ENCODE measurements around the gene CFAP119. TPM values are rescaled to one million over a fixed set of nuclear protein-coding genes. Genes with fewer than 3 reads are reported as not detected.
A peak's percentile ranks its signal among the peaks of the same experiment; 100 is the strongest.

The CFAP119 gene
- total and polyA plus RNA-seq, 9 of the 15 experiments (the other 6 are each of a cell fraction or from before 2014, with no cell fraction given) = 5.5 to 33.7 (median 9.6) TPM

DNA sequence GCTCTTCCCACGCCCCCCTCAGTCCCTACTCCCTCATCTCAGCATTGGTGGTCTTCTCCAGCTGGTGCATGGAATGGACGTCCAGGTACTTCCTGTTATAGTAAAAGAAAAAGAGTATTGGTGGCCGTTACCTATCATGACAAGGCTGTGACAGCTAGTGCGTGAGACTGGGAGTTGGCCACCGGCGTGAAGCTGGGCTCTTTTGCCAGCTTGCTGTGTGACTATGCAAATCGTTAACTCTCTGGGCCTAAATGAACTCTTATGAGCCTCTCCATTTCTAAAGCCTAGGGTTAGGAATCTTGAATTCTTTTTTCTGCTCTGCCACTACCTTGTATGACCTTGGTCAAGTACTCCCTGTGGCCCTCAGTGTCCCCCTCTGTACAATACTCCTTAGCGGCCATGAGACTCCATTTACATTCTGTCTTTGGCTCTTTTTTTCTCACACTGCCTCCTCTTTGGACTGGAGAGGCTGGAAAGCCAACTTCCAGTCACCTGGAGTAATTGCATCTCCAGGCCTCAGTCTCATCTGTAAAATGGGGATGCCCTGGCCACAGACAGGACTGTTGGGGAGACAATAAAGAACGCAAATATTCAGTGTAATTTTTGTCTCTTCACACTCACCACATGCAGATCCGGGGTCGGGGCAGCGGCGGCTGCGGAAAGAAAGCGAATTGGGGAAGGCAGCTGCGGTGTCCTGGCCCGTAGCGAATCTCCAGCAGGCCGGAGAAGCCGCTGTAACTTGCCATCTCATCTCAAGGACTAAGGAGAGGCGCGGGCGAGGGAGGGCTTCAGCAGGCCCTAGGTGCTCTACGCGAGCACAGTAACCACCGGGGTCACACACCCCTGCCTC is 1.1 kb downstream of the CFAP119 start (continued):
- TF ChIP-seq ZNF253 (CRISPR knock-in tag; conservative IDR thresholded peaks at IDR 0.05) (no peak), ESRRA (IDR thresholded peaks at IDR 0.05; ENCODE audit: borderline replicate concordance, low read depth) (peak; percentile 37), ZBTB43 (CRISPR knock-in tag; IDR thresholded peaks at IDR 0.05) (no peak), ZNF77 (CRISPR knock-in tag; IDR thresholded peaks at IDR 0.05) (no peak), FOXM1 (IDR thresholded peaks at IDR 0.05; ENCODE audit: low read depth) (no peak), FOXM1 (CRISPR knock-in tag; IDR thresholded peaks at IDR 0.05; ENCODE audit: low read depth) (no peak), MNT (conservative IDR thresholded peaks at IDR 0.05) (no peak), BHLHE40 (IDR thresholded peaks at IDR 0.05; ENCODE audit: low read length) (no peak), ZSCAN29 (IDR thresholded peaks at IDR 0.05) (0 out of 2 replicates have a peak, but pooled peaks have one; percentile 45), BCOR (IDR thresholded peaks at IDR 0.05) (peak; percentile 80), ZNF232 (CRISPR knock-in tag; IDR thresholded peaks at IDR 0.05) (no peak), HMGN3 (IDR thresholded peaks at IDR 0.05; ENCODE audit: borderline replicate concordance, extremely low read depth, insufficient read length, low read depth, low read length) (no peak), HSF4 (CRISPR knock-in tag; IDR thresholded peaks at IDR 0.05; ENCODE audit: borderline replicate concordance) (no peak), MYBL2 (IDR thresholded peaks at IDR 0.05; ENCODE audit: low read depth) (no peak), MYBL2 (CRISPR knock-in tag; IDR thresholded peaks at IDR 0.05; ENCODE audit: borderline replicate concordance) (0 out of 2 replicates have a peak, but pooled peaks have one; percentile 14), RBBP5 (IDR thresholded peaks at IDR 0.05; ENCODE audit: borderline replicate concordance, insufficient read depth, low read length, poor library complexity, severe bottlenecking) (no peak)
- TF ChIP-seq, protein P1, sequence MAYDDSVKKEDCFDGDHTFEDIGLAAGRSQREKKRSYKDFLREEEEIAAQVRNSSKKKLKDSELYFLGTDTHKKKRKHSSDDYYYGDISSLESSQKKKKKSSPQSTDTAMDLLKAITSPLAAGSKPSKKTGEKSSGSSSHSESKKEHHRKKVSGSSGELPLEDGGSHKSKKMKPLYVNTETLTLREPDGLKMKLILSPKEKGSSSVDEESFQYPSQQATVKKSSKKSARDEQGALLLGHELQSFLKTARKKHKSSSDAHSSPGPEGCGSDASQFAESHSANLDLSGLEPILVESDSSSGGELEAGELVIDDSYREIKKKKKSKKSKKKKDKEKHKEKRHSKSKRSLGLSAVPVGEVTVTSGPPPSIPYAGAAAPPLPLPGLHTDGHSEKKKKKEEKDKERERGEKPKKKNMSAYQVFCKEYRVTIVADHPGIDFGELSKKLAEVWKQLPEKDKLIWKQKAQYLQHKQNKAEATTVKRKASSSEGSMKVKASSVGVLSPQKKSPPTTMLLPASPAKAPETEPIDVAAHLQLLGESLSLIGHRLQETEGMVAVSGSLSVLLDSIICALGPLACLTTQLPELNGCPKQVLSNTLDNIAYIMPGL (CRISPR knock-in tag; IDR thresholded peaks at IDR 0.05) = no peak
- TF ChIP-seq, protein P2, sequence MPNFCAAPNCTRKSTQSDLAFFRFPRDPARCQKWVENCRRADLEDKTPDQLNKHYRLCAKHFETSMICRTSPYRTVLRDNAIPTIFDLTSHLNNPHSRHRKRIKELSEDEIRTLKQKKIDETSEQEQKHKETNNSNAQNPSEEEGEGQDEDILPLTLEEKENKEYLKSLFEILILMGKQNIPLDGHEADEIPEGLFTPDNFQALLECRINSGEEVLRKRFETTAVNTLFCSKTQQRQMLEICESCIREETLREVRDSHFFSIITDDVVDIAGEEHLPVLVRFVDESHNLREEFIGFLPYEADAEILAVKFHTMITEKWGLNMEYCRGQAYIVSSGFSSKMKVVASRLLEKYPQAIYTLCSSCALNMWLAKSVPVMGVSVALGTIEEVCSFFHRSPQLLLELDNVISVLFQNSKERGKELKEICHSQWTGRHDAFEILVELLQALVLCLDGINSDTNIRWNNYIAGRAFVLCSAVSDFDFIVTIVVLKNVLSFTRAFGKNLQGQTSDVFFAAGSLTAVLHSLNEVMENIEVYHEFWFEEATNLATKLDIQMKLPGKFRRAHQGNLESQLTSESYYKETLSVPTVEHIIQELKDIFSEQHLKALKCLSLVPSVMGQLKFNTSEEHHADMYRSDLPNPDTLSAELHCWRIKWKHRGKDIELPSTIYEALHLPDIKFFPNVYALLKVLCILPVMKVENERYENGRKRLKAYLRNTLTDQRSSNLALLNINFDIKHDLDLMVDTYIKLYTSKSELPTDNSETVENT (CRISPR knock-in tag; IDR thresholded peaks at IDR 0.05) = no peak
- TF ChIP-seq, protein P3, sequence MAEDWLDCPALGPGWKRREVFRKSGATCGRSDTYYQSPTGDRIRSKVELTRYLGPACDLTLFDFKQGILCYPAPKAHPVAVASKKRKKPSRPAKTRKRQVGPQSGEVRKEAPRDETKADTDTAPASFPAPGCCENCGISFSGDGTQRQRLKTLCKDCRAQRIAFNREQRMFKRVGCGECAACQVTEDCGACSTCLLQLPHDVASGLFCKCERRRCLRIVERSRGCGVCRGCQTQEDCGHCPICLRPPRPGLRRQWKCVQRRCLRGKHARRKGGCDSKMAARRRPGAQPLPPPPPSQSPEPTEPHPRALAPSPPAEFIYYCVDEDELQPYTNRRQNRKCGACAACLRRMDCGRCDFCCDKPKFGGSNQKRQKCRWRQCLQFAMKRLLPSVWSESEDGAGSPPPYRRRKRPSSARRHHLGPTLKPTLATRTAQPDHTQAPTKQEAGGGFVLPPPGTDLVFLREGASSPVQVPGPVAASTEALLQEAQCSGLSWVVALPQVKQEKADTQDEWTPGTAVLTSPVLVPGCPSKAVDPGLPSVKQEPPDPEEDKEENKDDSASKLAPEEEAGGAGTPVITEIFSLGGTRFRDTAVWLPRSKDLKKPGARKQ (CRISPR knock-in tag; IDR thresholded peaks at IDR 0.05) = no peak

Data from K562 (cell line).